ENCODE data around the gene PRPH. TPM values are rescaled to one million over a fixed set of nuclear protein-coding genes. Genes with fewer than 3 reads are reported as not detected.
A peak's percentile ranks its signal among the peaks of the same experiment; 100 is the strongest.
"Not testable (repeated sequence)": the region's sequence is repeated elsewhere in the genome, so short reads cannot be mapped to it uniquely, and the experiment has no call there.

PRPH gene
- total and polyA plus RNA-seq, 8 donors, result 0.45 to 14.5 (median 9.0) TPM; not detected in 3

- TF ChIP-seq POLR2AphosphoS5 (IDR thresholded peaks at IDR 0.05) (no peak), POLR2A (IDR thresholded peaks at IDR 0.05) (no peak)
- Histone ChIP-seq H3K4me1 (peaks cover 0 to 4% (median 0%) of the 10 kb centered on the region in 4 donors), H3K36me3 (no peaks in the 10 kb centered on the region), H3K27me3 (peaks cover 0 to 15% (median 3%) of the 10 kb centered on the region in 3 donors), H3K27ac (no peak overlapping the region), H3K9me3 (no peaks in the 10 kb centered on the region), H3K4me3 (no peak overlapping the region)
- DNase-seq, result peak in 1 of 2 donors; percentile 48
- intact Hi-C loops (cut with DNase I; ENCODE audit: low total_unique reads), result no loop called here
- 44 to 63% (median 49%) methylated on average over 7 of the region's 7 CpGs for WGBS, 5 donors
Measured at GRCh38 chr12:49279706-49280159, 15.2 kb upstream of the PRPH start.

DNA sequence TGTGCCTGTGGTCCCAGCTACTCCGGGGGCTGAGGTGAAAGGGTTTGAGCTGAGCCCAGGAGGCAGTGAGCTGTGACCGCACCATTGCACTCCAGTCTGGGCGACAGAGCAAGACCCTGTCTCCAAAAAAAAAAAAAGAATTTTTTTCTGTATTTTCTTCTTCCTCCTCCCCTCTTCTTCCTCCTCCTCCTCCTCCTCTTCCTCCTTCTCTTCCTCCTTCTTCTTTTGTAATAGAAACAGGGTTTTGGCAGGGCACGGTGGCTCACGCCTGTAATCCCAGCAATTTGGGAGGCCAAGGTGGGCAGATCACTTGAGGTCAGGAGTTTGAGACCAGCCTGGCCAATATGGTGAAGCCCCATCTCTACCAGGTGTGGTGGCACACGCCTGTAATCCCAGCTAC is 14.4 kb upstream of the PRPH start:
- 83 to 97% (median 93%) methylated on average over 6 of the region's 6 CpGs for WGBS, 5 donors
- H3K4me3 ChIP-seq; intact Hi-C loops (cut with DNase I; ENCODE audit: low total_unique reads); DNase-seq; H3K9me3 ChIP-seq; H3K27ac ChIP-seq; H3K36me3 ChIP-seq; H3K4me1 ChIP-seq: not testable (repeated sequence)
- H3K27me3 ChIP-seq, result peaks cover 0 to 20% (median 3%) of the 10 kb centered on the region in 3 donors

DNA sequence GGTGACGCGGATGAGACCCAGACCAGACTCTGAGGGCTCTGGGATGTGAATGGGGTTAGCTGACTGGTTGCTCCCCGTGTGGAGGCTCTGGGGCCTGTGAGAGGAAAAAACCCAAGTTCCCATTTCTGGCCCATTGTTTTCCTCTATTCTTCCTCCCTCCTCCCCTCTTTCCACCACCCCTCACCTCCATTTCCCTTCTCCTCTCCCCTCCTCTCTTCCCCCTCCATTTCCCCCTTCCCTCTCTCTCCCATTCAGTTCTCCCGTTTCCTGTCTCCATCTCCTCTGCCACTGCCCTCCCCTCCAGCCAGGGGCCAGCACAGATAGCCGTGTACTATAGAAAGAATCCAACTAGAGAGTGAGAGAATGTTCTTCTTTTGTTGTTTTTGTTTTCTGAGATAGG is 12.6 kb upstream of the PRPH start:
- intact Hi-C loops (cut with DNase I; ENCODE audit: low total_unique reads), result no loop called here
- Histone ChIP-seq H3K27me3 (peaks cover 0 to 29% (median 3%) of the 10 kb centered on the region in 3 donors), H3K4me3 (no peak overlapping the region), H3K27ac (no peak overlapping the region), H3K36me3 (no peaks in the 10 kb centered on the region), H3K9me3 (no peaks in the 10 kb centered on the region), H3K4me1 (peaks cover 0 to 4% (median 0%) of the 10 kb centered on the region in 4 donors)
- TF ChIP-seq POLR2A (IDR thresholded peaks at IDR 0.05) (no peak), POLR2AphosphoS5 (IDR thresholded peaks at IDR 0.05) (no peak), EP300 (IDR thresholded peaks at IDR 0.05) (no peak)
- TF ChIP-seq, protein P1, sequence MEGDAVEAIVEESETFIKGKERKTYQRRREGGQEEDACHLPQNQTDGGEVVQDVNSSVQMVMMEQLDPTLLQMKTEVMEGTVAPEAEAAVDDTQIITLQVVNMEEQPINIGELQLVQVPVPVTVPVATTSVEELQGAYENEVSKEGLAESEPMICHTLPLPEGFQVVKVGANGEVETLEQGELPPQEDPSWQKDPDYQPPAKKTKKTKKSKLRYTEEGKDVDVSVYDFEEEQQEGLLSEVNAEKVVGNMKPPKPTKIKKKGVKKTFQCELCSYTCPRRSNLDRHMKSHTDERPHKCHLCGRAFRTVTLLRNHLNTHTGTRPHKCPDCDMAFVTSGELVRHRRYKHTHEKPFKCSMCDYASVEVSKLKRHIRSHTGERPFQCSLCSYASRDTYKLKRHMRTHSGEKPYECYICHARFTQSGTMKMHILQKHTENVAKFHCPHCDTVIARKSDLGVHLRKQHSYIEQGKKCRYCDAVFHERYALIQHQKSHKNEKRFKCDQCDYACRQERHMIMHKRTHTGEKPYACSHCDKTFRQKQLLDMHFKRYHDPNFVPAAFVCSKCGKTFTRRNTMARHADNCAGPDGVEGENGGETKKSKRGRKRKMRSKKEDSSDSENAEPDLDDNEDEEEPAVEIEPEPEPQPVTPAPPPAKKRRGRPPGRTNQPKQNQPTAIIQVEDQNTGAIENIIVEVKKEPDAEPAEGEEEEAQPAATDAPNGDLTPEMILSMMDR (IDR thresholded peaks at IDR 0.05), result no peak
- DNase-seq, result no peak
- WGBS, 5 donors, result 81 to 86% (median 83%) methylated on average over 5 of the region's 5 CpGs

DNA sequence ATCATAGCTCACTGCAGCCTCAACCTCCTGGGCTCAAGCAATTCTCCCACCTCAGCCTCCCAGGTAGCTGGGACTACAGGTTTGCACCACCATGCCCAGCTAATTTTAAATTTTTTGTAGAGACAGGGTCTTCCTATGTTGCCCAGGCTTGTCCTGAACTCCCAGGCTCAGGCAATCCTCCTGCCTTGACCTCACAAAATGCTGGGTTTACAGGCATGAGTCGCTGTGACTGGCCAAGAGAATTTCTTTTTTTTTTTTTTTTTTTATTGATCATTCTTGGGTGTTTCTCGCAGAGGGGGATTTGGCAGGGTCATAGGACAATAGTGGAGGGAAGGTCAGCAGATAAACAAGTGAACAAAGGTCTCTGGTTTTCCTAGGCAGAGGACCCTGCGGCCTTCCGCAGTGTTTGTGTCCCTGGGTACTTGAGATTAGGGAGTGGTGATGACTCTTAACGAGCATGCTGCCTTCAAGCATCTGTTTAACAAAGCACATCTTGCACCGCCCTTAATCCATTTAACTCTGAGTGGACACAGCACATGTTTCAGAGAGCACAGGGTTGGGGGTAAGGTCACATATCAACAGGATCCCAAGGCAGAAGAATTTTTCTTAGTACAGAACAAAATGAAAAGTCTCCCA is 12.1 kb upstream of the PRPH start:
- WGBS, 5 donors, result 68 to 86% (median 70%) methylated on average over 1 to 2 of the region's 6 CpGs
- H3K9me3 ChIP-seq; H3K27ac ChIP-seq; H3K4me3 ChIP-seq; H3K36me3 ChIP-seq; intact Hi-C loops (cut with DNase I; ENCODE audit: low total_unique reads); DNase-seq; H3K4me1 ChIP-seq: not testable (repeated sequence)
- peaks cover 0 to 32% (median 3%) of the 10 kb centered on the region in 3 donors for H3K27me3 ChIP-seq

DNA sequence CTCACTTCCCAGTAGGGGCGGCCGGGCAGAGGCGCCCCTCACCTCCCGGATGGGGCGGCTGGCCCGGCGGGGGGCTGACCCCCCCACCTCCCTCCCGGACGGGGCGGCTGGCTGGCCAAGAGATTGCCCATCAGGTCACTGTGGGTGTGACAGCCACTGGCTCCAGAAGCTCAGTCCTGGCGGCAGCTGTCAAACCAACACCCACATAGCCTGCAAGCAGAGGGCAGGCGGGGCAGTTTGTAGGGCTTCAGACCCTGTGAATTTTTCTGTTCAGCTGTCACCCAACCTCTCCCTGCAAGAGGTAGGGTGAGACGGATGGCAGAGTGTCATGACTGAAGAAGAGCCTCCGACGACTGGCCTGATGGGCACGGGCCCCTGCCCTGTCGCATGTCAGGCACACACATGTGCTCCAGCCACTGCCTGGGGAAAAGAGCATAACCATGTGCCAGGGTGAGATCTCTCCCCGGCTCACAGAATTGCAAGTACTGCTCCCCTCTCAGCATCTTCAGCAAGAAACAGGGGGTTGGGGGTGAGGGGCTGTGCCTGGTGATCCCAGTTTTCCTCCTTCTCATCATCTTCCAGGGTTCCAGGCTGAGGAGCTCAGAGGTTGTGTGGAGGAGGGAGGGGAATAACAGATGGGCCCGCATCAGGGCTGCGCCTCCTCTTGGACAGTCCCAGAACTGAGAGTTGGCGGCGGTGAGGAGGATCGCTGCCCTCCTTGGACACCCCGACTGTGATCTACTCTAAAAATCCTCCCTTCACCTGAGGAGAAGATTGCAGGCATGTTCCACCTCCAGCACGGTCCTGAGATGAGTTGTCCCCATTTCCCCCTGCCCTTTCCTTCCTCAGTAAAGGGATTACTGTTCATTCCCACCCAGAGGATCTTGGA is 11.2 kb upstream of the PRPH start:
- 81 to 89% (median 87%) methylated on average over 12 to 25 of the region's 25 CpGs for WGBS, 5 donors
- Histone ChIP-seq H3K36me3 (no peaks in the 10 kb centered on the region), H3K27ac (no peak overlapping the region), H3K9me3 (no peaks in the 10 kb centered on the region), H3K4me1 (peaks cover 0 to 4% (median 0%) of the 10 kb centered on the region in 4 donors), H3K27me3 (peaks cover 0 to 36% (median 3%) of the 10 kb centered on the region in 3 donors), H3K4me3 (no peak overlapping the region)
- intact Hi-C loops (cut with DNase I; ENCODE audit: low total_unique reads), result no loop called here
- TF ChIP-seq POLR2A (IDR thresholded peaks at IDR 0.05) (no peak), POLR2AphosphoS5 (IDR thresholded peaks at IDR 0.05) (no peak), EP300 (IDR thresholded peaks at IDR 0.05) (no peak)
- TF ChIP-seq, protein P1 (IDR thresholded peaks at IDR 0.05), result no peak
- no peak for DNase-seq
